HG03060 (cell line): ENCODE data around the gene CRISPLD2.
"Not testable (repeated sequence)": the region's sequence is repeated elsewhere in the genome, so short reads cannot be mapped to it uniquely, and the experiment has no call there.

Experiments
- ATAC-seq: cut with Tn5 transposase; IDR thresholded peaks from one replicate; pipeline ENCODE4 v1.9.1; 2021; ENCODE audit warnings: low read depth, moderate number of reproducible peaks; ENCODE audit not compliant: unreplicated experiment

The CRISPLD2 gene

GRCh38 chr16:84821179-84821578, 1.4 kb downstream of the CRISPLD2 start:
- no peak for ATAC-seq

- ATAC-seq, result no peak
These were observed 2.2 kb downstream of the CRISPLD2 start for GRCh38 chr16:84821728-84822689.

GRCh38 chr16:84822990-84823389, 3.2 kb downstream of the CRISPLD2 start:
- no peak for ATAC-seq

- no peak for ATAC-seq
These were observed 3.7 kb downstream of the CRISPLD2 start for GRCh38 chr16:84823484-84823883.

GRCh38 chr16:84823926-84824325, 4.1 kb downstream of the CRISPLD2 start:
- ATAC-seq, result no peak

- ATAC-seq, result no peak
These were observed 6.2 kb downstream of the CRISPLD2 start for GRCh38 chr16:84825896-84826557.

GRCh38 chr16:84826558-84826941, 6.8 kb downstream of the CRISPLD2 start:
- no peak for ATAC-seq

- no peak for ATAC-seq
These were observed 7.4 kb downstream of the CRISPLD2 start for GRCh38 chr16:84827131-84827574.

- ATAC-seq, result no peak
These were observed 8.1 kb downstream of the CRISPLD2 start for GRCh38 chr16:84827897-84828296.

- ATAC-seq, result no peak
These were observed 8.5 kb downstream of the CRISPLD2 start for GRCh38 chr16:84828322-84828721.

- no peak for ATAC-seq
These were observed 9.6 kb downstream of the CRISPLD2 start for GRCh38 chr16:84829168-84829965.

GRCh38 chr16:84830765-84831384, 11.1 kb downstream of the CRISPLD2 start:
- no peak for ATAC-seq

- ATAC-seq, result not testable (repeated sequence)
These were observed 11.9 kb downstream of the CRISPLD2 start for GRCh38 chr16:84831728-84832127.

- ATAC-seq, result no peak
These were observed 12.8 kb downstream of the CRISPLD2 start for GRCh38 chr16:84832488-84833143.

- ATAC-seq, result no peak
These were observed 13.3 kb downstream of the CRISPLD2 start for GRCh38 chr16:84833144-84833500.

- no peak for ATAC-seq
These were observed 14.0 kb downstream of the CRISPLD2 start for GRCh38 chr16:84833542-84834402.

- no peak for ATAC-seq
These were observed 14.6 kb downstream of the CRISPLD2 start for GRCh38 chr16:84834403-84834772.

GRCh38 chr16:84836234-84836647, 16.5 kb downstream of the CRISPLD2 start:
- ATAC-seq, result no peak

GRCh38 chr16:84836967-84837366, 17.2 kb downstream of the CRISPLD2 start:
- ATAC-seq, result no peak
